Stomach (tissue), 9 donors: ENCODE data around the gene BECN2. TPM values are rescaled to one million over a fixed set of nuclear protein-coding genes. Genes with fewer than 3 reads are reported as not detected.
A peak's percentile ranks its signal among the peaks of the same experiment; 100 is the strongest.

ENCODE experiments used
- DNase-seq, 2 donors: peaks; one replicate each; pipeline versions ENCODE4 v3.0.0 to v3.0.0-alpha.2; 2013 to 2019
- H3K27ac ChIP-seq, 5 donors: fragments of 200-600 bp in 4 of 5; sonication (generic) in 4 of 5; one replicate each; pipeline ENCODE4 v1.5.1; 2013 to 2019; ENCODE audit warnings: mild to moderate bottlenecking in 1 of 5, moderate library complexity in 1 of 5
- H3K27me3 ChIP-seq, 3 donors: fragments of 200-600 bp; sonication (generic); one replicate each; pipeline ENCODE4 v1.5.1; 2017 to 2019; ENCODE audit warnings: mixed run types in 1 of 3
- H3K36me3 ChIP-seq, 4 donors: fragments of 200-600 bp; sonication (generic); 1 replicate in 3 of 4; 2 replicates in 1 of 4; pipeline ENCODE4 v1.5.1; 2016 to 2019
- H3K4me1 ChIP-seq, 4 donors: fragments of 200-600 bp; sonication (generic); one replicate each; pipeline ENCODE4 v1.5.1; 2016 to 2019
- H3K4me3 ChIP-seq, 4 donors: fragments of 200-600 bp; sonication (generic) in 3 of 4; one replicate each; pipeline ENCODE4 v1.5.1; 2016 to 2019; ENCODE audit warnings: mild to moderate bottlenecking in 1 of 4
- H3K9me3 ChIP-seq, 4 donors: fragments of 200-600 bp; sonication (generic); one replicate each; pipeline ENCODE4 v1.5.1; 2016 to 2019
- EP300 ChIP-seq: sonication (generic); formaldehyde crosslinking; IDR thresholded peaks from one replicate; pipeline ENCODE4 v1.6.1; 2017; ENCODE audit warnings: antibody characterized with exemption
- POLR2A ChIP-seq, 4 donors: fragments of 450-650 bp; IDR thresholded peaks; one replicate each; pipeline ENCODE4 v1.6.1; 2016; ENCODE audit warnings: antibody characterized with exemption in 4 of 4, control low read depth in 2 of 4, mild to moderate bottlenecking in 1 of 4, moderate library complexity in 1 of 4
- POLR2AphosphoS5 ChIP-seq, 3 donors: sonication (generic); formaldehyde crosslinking; IDR thresholded peaks; one replicate each; pipeline ENCODE4 v1.6.1; 2016; ENCODE audit warnings: antibody characterized with exemption in 3 of 3
- WGBS, 5 donors: extraction: QIAGEN DNeasy Blood & Tissue Kit in 3 of 5; methylation state at CpG; one replicate each; pipeline versions ENCODE4 v1.1.5 to v1.1.7; 2013 to 2018; 5-methylcytosine and 5-hydroxymethylcytosine counted together
- intact Hi-C: fragments of 100-400 bp; cut with DNase I; formaldehyde crosslinking; loops from one replicate; pipeline ENCODE4 v1.15.1; 2023; ENCODE audit warnings: low total_unique reads
- polyA plus RNA-seq, 3 donors: library from polyadenylated mRNA; stranded (reverse); fragments of 200-250 nt; gene quantifications; one replicate each; pipeline ENCODE4 v1.2.3, GENCODE V29; 2013
- total RNA-seq, 5 donors: library from RNA; depleted of rRNA; stranded (reverse); fragments of >200 nt; gene quantifications; one replicate each; pipeline versions ENCODE4 v1.1.0 to v1.2.3, GENCODE V29; 2014 to 2016
- TF ChIP-seq, protein P1 (sequence below), 7 experiments: fragments of 450-650 bp in 4 of 7; fragments of 200-600 bp in 3 of 7; sonication (generic) in 3 of 7; IDR thresholded peaks; one replicate each; pipeline ENCODE4 v1.5.1; 2016 to 2019; ENCODE audit warnings: antibody characterized with exemption in 7 of 7, control low read depth in 2 of 7, mild to moderate bottlenecking in 1 of 7
- donor health status: healthy with polysubstance abuse.
- donor health status: Bipolar disorder and iron deficiency.
- donor health status: healthy.

Gene BECN2
- total and polyA plus RNA-seq, 8 donors: not detected

DNA sequence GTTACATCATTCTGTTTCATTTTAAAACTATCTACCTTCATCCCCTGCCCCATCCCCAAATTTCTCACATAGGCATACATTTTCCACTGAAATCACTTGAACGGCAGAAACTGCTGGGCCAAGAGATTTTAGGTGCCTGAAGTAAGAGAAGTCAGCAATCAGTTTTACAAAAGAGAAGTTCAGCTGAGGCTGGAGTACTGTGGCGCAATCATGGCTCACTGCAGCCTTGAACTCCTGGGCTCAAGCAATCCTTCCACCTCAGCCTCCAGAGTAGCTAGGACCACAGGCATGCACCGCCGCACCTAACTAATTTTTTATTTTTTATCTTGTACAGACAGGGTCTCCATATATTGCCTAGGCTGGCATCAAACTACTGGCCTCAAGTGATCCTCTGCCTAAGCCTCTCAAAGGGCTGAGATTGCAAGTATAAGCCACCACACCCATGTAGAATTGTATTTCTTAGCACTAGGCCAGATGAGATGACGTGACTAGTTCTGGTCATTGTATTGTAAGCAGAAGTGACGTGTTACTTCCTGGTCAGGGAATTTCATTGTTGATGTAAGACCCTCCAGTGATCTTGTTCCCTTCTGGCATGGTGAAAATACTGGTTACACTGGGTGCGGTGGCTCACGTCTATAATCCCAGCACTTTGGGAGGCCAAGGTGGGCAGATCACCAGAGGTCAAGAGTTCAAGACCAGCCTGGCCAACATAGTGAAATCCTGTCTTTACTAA is 7.1 kb downstream of the BECN2 start:
- H3K9me3 ChIP-seq: no peaks in the 10 kb centered on the region
- WGBS, 5 donors: 73 to 77% (median 76%) methylated on average over 8 of the region's 8 CpGs

DNA sequence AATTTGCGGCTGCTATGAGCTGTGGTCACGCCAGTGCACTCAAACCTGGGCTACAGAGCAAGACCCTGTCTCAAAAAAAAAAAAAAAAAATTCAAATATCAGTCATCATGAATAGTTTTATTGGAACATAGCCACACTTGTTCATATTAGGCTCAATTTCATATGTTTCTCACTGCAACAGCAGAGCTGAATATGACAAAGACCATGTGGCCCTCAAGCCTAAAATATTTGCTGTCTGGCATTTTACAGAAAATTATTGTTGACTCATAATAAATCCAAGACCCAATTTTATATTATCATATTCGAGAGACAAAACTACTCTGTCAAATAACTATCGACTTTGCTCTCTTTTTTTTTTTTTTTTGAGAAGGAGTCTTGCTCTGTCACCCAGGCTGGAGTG is 11.0 kb downstream of the BECN2 start:
- H3K27me3 ChIP-seq: no peaks in the 10 kb centered on the region
- H3K4me1 ChIP-seq: no peaks in the 10 kb centered on the region
- intact Hi-C loops: no loop called here
- TF ChIP-seq EP300: no peak
- no peak for TF ChIP-seq POLR2AphosphoS5 (IDR thresholded peaks at IDR 0.05)
- TF ChIP-seq POLR2A (IDR thresholded peaks at IDR 0.05): no peak
- TF ChIP-seq, protein P1, sequence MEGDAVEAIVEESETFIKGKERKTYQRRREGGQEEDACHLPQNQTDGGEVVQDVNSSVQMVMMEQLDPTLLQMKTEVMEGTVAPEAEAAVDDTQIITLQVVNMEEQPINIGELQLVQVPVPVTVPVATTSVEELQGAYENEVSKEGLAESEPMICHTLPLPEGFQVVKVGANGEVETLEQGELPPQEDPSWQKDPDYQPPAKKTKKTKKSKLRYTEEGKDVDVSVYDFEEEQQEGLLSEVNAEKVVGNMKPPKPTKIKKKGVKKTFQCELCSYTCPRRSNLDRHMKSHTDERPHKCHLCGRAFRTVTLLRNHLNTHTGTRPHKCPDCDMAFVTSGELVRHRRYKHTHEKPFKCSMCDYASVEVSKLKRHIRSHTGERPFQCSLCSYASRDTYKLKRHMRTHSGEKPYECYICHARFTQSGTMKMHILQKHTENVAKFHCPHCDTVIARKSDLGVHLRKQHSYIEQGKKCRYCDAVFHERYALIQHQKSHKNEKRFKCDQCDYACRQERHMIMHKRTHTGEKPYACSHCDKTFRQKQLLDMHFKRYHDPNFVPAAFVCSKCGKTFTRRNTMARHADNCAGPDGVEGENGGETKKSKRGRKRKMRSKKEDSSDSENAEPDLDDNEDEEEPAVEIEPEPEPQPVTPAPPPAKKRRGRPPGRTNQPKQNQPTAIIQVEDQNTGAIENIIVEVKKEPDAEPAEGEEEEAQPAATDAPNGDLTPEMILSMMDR (IDR thresholded peaks at IDR 0.05): no peak
- WGBS, 5 donors: 37 to 69% (median 49%) methylated on average over 4 of the region's 4 CpGs
- DNase-seq: no peak
- no peak overlapping the region for H3K27ac ChIP-seq
- H3K4me3 ChIP-seq: no peak overlapping the region
- H3K9me3 ChIP-seq: no peaks in the 10 kb centered on the region
- no peaks in the 10 kb centered on the region for H3K36me3 ChIP-seq

More for the DNA sequence above, 7.1 kb downstream of the BECN2 start:
- no peak overlapping the region for H3K27ac ChIP-seq
- H3K4me3 ChIP-seq: no peak overlapping the region
- no peaks in the 10 kb centered on the region for H3K4me1 ChIP-seq
- intact Hi-C loops: no loop called here
- no peaks in the 10 kb centered on the region for H3K36me3 ChIP-seq
- DNase-seq: no peak
- TF ChIP-seq EP300 (no peak), POLR2AphosphoS5 (IDR thresholded peaks at IDR 0.05) (no peak), POLR2A (IDR thresholded peaks at IDR 0.05) (no peak)
- TF ChIP-seq, protein P1 (IDR thresholded peaks at IDR 0.05): no peak
- H3K27me3 ChIP-seq: no peaks in the 10 kb centered on the region

DNA sequence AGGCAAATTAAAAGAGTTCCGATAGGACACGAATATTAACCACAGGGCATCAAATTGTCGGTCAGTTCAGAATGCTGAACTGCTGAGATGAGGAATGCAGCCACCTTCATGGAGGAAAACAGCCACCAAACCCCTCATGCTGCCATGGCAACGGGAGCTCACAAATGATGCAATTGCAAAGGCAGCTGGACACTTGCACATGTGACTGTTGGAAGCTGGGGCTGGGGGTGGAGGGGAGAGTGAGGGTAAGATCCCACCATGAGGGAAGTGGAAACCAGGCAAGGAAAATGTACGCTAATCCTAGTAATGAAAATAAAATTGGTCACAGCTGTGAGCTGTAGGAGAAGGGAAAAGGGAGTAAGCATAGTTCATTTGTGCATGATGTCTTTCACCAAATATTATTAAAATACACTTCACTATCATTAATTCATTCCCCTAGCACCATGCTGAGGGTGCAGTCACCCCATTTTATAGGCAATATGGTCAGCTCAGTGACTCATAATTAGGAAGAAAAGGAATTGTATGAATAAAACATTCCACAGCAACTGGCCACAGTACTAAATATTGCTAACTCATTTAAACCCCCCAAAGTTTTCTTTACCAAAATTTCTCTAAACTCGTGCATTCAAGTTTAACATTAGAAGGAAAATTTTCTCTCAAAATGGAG is 15.3 kb downstream of the BECN2 start:
- Histone ChIP-seq H3K4me3 (no peak overlapping the region), H3K27me3 (no peaks in the 10 kb centered on the region), H3K27ac (no peak overlapping the region), H3K9me3 (no peaks in the 10 kb centered on the region), H3K4me1 (no peaks in the 10 kb centered on the region), H3K36me3 (no peaks in the 10 kb centered on the region)
- DNase-seq: peak in 1 of 2 donors; percentile 47
- 57 to 74% (median 62%) methylated on average over 6 of the region's 6 CpGs for WGBS, 5 donors
- TF ChIP-seq, protein P1 (IDR thresholded peaks at IDR 0.05): no peak
- TF ChIP-seq EP300: no peak
- intact Hi-C loops: no loop called here

DNA sequence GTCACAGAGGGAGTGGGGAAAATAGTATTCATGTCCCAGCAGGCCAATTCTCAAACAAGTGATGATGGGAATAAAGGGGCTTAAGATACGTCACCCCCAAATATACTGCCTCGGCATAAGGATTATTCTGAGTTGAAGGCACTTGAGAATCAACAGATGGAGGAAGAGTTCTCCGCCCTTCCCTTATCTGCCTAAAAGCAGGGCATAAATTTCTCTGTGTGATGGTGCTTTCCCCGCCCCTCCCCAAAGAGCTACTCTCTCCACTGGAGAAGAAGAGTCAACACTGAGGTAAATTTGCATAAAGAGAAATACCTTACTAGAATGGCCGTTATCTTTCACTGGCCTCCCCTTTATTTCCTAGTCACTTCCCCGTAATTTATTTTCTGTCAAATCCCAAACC is 18.7 kb downstream of the BECN2 start:
- no peaks in the 10 kb centered on the region for H3K9me3 ChIP-seq
- WGBS, 5 donors: 59 to 72% (median 60%) methylated on average over 6 of the region's 6 CpGs
- TF ChIP-seq POLR2A (IDR thresholded peaks at IDR 0.05) (no peak), EP300 (no peak), POLR2AphosphoS5 (IDR thresholded peaks at IDR 0.05) (no peak)
- TF ChIP-seq, protein P1 (IDR thresholded peaks at IDR 0.05): no peak
- no peaks in the 10 kb centered on the region for H3K36me3 ChIP-seq
- no peak overlapping the region for H3K27ac ChIP-seq
- no peak overlapping the region for H3K4me3 ChIP-seq
- H3K27me3 ChIP-seq: no peaks in the 10 kb centered on the region
- DNase-seq: no peak
- intact Hi-C loops: no loop called here
- no peaks in the 10 kb centered on the region for H3K4me1 ChIP-seq
